Activated naive CD8-positive, alpha-beta T cell treated with anti-CD3 and anti-CD28 coated beads, Interleukin-2, amount 10 ng/mL, durations not matched to agents 7 days and 5 days (primary cell): ENCODE results near the gene ARL5B. TPM values are rescaled to one million over a fixed set of nuclear protein-coding genes. Genes with fewer than 3 reads are reported as not detected.

Source experiments
- ATAC-seq: fragments of 150-1000 bp; cut with Tn5 transposase; one replicate; pipeline ENCODE4 v1.10.0; 2021; ENCODE audit warnings: low read depth, moderate library complexity
- POLR2A ChIA-PET: fragments of 350-600 bp; sonication (Branson Sonifier 250); formaldehyde crosslinking; loops from one replicate; lab custom pipeline; 2021; ENCODE audit warnings: antibody characterized with exemption; lab: Charles Lee
- DNase-seq: peaks from one replicate; pipeline ENCODE4 v3.0.0; 2021
- H3K27ac Mint-ChIP-seq: one replicate; pipeline ENCODE4 v1.8.0; 2022; ENCODE audit warnings: mild to moderate bottlenecking, mixed read lengths
- H3K27me3 Mint-ChIP-seq: one replicate; pipeline ENCODE4 v1.8.0; 2022; ENCODE audit warnings: mild to moderate bottlenecking, moderate library complexity, mixed read lengths
- H3K36me3 Mint-ChIP-seq: one replicate; pipeline ENCODE4 v1.8.0; 2021; ENCODE audit warnings: mild to moderate bottlenecking, mixed read lengths
- H3K4me1 Mint-ChIP-seq: one replicate; pipeline ENCODE4 v1.8.0; 2021; ENCODE audit warnings: mixed read lengths
- H3K4me3 Mint-ChIP-seq: one replicate; pipeline ENCODE4 v1.8.0; 2022; ENCODE audit warnings: mild to moderate bottlenecking, moderate library complexity, mixed read lengths
- H3K9me3 Mint-ChIP-seq: one replicate; pipeline ENCODE4 v1.8.0; 2021; ENCODE audit warnings: mixed read lengths
- total RNA-seq, 2 experiments: library from RNA; stranded (reverse); gene quantifications; one replicate each; pipeline ENCODE4 v1.2.3, GENCODE V29; 2021

Gene ARL5B
- total RNA-seq, 2 experiments from 2014 or later, result 10.8 to 11.8 TPM

GRCh38 chr10:18690541-18690940 is 31.3 kb downstream of the ARL5B start:
- Mint-ChIP-seq H3K27ac (no peak overlapping the region), H3K27me3 (peaks cover 2% of the 10 kb centered on the region), H3K9me3 (no peaks in the 10 kb centered on the region), H3K4me3 (no peak overlapping the region), H3K36me3 (no peaks in the 10 kb centered on the region), H3K4me1 (peaks cover under 1% of the 10 kb centered on the region)
- no peak for ATAC-seq
- POLR2A ChIA-PET, result no interaction called here
- DNase-seq, result no peak

GRCh38 chr10:18699849-18700840 is 40.9 kb downstream of the ARL5B start:
- no peaks in the 10 kb centered on the region for H3K4me1 Mint-ChIP-seq
- ATAC-seq (no peak), DNase-seq (no peak)
- no peaks in the 10 kb centered on the region for H3K36me3 Mint-ChIP-seq
- POLR2A ChIA-PET, result no interaction called here
- no peak overlapping the region for H3K27ac Mint-ChIP-seq
- no peaks in the 10 kb centered on the region for H3K9me3 Mint-ChIP-seq
- no peak overlapping the region for H3K4me3 Mint-ChIP-seq
- peaks cover 3% of the 10 kb centered on the region for H3K27me3 Mint-ChIP-seq

DNA sequence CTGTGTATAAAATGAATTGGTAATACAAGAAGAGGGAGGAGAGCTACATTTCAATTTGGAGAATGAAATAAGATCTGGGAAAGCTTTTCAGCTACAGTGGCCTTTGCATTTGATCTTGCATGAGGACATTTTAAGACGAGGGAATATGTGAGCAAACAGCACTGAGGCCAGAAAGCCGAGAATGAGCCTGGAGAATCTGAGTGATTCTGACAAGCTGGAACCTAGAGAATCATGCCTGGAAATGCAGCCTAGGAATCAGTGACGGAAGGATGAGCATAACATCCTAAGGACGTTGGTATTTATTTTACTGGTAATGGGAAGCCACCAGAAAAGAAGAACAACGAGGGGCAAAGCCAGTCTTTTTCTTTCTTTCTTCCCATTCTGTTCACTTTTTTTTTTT is 44.3 kb downstream of the ARL5B start:
- Mint-ChIP-seq H3K36me3 (no peaks in the 10 kb centered on the region), H3K4me3 (no peak overlapping the region), H3K27me3 (peaks cover 3% of the 10 kb centered on the region), H3K4me1 (no peaks in the 10 kb centered on the region), H3K9me3 (no peaks in the 10 kb centered on the region), H3K27ac (no peak overlapping the region)
- DNase-seq (no peak), ATAC-seq (no peak)
- POLR2A ChIA-PET, result no interaction called here

DNA sequence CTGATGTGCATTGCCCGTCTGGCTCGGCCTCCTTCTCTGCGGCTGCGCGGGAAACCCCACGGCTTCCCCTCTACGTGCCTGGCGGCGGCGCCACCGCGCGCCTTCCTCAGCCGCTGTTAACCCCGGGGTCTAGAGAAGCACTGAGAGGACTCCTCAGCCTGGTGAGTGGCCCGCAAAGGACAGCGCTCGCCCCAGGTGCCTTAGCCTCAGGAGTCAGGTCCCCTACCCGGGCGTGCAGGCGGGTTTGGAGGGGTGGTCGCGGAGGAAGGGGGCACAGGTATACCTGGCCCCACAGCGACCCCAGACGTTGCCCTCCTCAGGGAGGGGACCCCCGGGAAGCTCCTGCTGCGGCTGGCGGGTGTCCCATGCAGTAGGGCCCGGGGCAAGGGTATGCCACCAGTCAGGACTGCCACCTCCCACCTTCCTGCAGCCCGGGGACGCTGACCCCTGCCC is 51.0 kb downstream of the ARL5B start:
- no peaks in the 10 kb centered on the region for H3K36me3 Mint-ChIP-seq
- POLR2A ChIA-PET, result no interaction called here
- no peak for DNase-seq
- no peaks in the 10 kb centered on the region for H3K27me3 Mint-ChIP-seq
- no peaks in the 10 kb centered on the region for H3K9me3 Mint-ChIP-seq
- no peak overlapping the region for H3K27ac Mint-ChIP-seq
- no peak overlapping the region for H3K4me3 Mint-ChIP-seq
- no peak for ATAC-seq
- no peaks in the 10 kb centered on the region for H3K4me1 Mint-ChIP-seq

DNA sequence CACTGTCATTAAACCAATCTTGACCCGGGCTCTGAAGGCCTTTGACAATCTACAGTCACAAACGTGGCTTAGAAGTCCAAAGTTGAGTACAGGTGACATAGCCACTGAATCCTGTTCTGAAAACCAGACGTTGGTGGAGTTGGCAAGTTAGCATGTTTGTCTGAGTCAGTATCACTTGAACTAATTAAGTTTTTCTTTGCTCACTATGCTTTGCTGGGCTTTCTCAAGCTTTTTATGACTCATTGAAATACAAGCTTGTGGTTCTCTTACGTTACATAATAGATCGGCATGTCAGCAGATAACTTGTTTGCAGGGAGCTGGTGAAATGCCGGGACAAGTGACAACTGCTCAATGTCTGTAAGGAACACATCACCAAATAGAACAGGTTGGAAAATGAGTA is 53.8 kb downstream of the ARL5B start:
- H3K36me3 Mint-ChIP-seq, result no peaks in the 10 kb centered on the region
- no peaks in the 10 kb centered on the region for H3K9me3 Mint-ChIP-seq
- no peak overlapping the region for H3K4me3 Mint-ChIP-seq
- POLR2A ChIA-PET, result no interaction called here
- H3K4me1 Mint-ChIP-seq, result no peaks in the 10 kb centered on the region
- DNase-seq (no peak), ATAC-seq (no peak)
- H3K27ac Mint-ChIP-seq, result no peak overlapping the region
- H3K27me3 Mint-ChIP-seq, result no peaks in the 10 kb centered on the region

- Mint-ChIP-seq H3K9me3 (no peaks in the 10 kb centered on the region), H3K4me1 (no peaks in the 10 kb centered on the region), H3K27me3 (no peaks in the 10 kb centered on the region), H3K27ac (no peak overlapping the region), H3K4me3 (no peak overlapping the region), H3K36me3 (no peaks in the 10 kb centered on the region)
- POLR2A ChIA-PET, result no interaction called here
- ATAC-seq, result no peak
- no peak for DNase-seq
These were observed 59.8 kb downstream of the ARL5B start for GRCh38 chr10:18718991-18719390.

GRCh38 chr10:18719811-18720210 is 60.6 kb downstream of the ARL5B start:
- Mint-ChIP-seq H3K4me1 (no peaks in the 10 kb centered on the region), H3K27ac (no peak overlapping the region), H3K4me3 (no peak overlapping the region), H3K27me3 (no peaks in the 10 kb centered on the region), H3K9me3 (no peaks in the 10 kb centered on the region), H3K36me3 (no peaks in the 10 kb centered on the region)
- no peak for DNase-seq
- no peak for ATAC-seq
- POLR2A ChIA-PET, result no interaction called here

DNA sequence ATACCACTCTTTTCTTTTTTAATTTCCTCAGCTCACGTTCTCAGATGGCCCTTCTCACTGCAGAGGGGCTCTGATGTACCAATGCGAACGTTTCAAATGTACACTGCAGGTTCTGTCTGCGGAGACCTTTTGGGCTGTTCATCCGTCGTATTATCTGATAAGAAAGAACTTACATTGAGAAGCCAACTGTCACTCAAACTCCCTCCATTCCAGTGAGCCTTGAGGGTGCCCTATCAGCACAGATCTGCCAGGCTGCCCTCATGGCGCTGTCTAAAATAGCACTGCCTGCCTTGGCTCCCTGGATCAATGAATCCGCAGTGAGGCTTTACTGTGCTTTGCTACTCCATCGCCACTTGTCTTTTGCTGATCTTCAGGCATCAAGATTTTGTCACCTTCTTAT is 61.8 kb downstream of the ARL5B start:
- POLR2A ChIA-PET, result no interaction called here
- H3K9me3 Mint-ChIP-seq, result no peaks in the 10 kb centered on the region
- H3K27me3 Mint-ChIP-seq, result no peaks in the 10 kb centered on the region
- ATAC-seq (no peak), DNase-seq (no peak)
- H3K4me1 Mint-ChIP-seq, result no peaks in the 10 kb centered on the region
- no peaks in the 10 kb centered on the region for H3K36me3 Mint-ChIP-seq
- H3K4me3 Mint-ChIP-seq, result no peak overlapping the region
- H3K27ac Mint-ChIP-seq, result no peak overlapping the region

- Mint-ChIP-seq H3K27ac (no peak overlapping the region), H3K9me3 (no peaks in the 10 kb centered on the region), H3K4me1 (no peaks in the 10 kb centered on the region), H3K36me3 (no peaks in the 10 kb centered on the region), H3K4me3 (no peak overlapping the region), H3K27me3 (no peaks in the 10 kb centered on the region)
- ATAC-seq (no peak), DNase-seq (no peak)
- POLR2A ChIA-PET, result no interaction called here
These were observed 64.6 kb downstream of the ARL5B start for GRCh38 chr10:18723801-18724200.

Other genes starting within 250 kb of the ARL5B start
- gene NSUN6, start 7.8 kb upstream of the ARL5B start, total RNA-seq, result 10 to 100 TPM; 23.2 to 26.5 TPM